ENCODE results near the gene CTSF. TPM values are rescaled to one million over a fixed set of nuclear protein-coding genes. Genes with fewer than 3 reads are reported as not detected.

The CTSF gene
- total and polyA plus RNA-seq, 2 of the 8 experiments (the other 6 are each of a cell fraction or from before 2014, with no cell fraction given): 0.58 to 2.3 TPM

GRCh38 chr11:66554602-66555001, 13.8 kb downstream of the CTSF start:
- no peaks in the 10 kb centered on the region for H3K9me3 ChIP-seq (ENCODE audit: insufficient read depth in 2 of 2, low read depth in 1 of 2, low read length in 1 of 2)
- no peak for TF ChIP-seq SUZ12 (IDR thresholded peaks at IDR 0.05; ENCODE audit: low read length)
- no peak for TF ChIP-seq JUND (IDR thresholded peaks at IDR 0.05; ENCODE audit: low read length)
- TF ChIP-seq CBX8 (IDR thresholded peaks at IDR 0.05; ENCODE audit: borderline replicate concordance, low read depth, low read length): no peak
- no peak for TF ChIP-seq ZNF274 (IDR thresholded peaks at IDR 0.05; ENCODE audit: borderline replicate concordance, extremely low read depth, low read length)
- no peak for TF ChIP-seq POLR2A (IDR thresholded peaks at IDR 0.05; ENCODE audit: control extremely low read depth in 1 of 2, low read depth in 2 of 2, low read length in 2 of 2)
- no peak for TF ChIP-seq TAF7 (optimal IDR thresholded peaks at IDR 0.05; ENCODE audit: borderline replicate concordance, low read depth, low read length)
- no peak for TF ChIP-seq SP4 (IDR thresholded peaks at IDR 0.05; ENCODE audit: low read length)
- TF ChIP-seq CTBP2 (IDR thresholded peaks at IDR 0.05; ENCODE audit: borderline replicate concordance, insufficient read depth, insufficient read length, low read length): no peak
- TF ChIP-seq EGR1 (IDR thresholded peaks at IDR 0.05; ENCODE audit: borderline replicate concordance, low read depth, low read length): no peak
- no peak for TF ChIP-seq ATF2 (IDR thresholded peaks at IDR 0.05; ENCODE audit: low read length)
- no peak for TF ChIP-seq FOSL1 (IDR thresholded peaks at IDR 0.05; ENCODE audit: insufficient read depth, low read depth, low read length)
- TF ChIP-seq EZH2 (IDR thresholded peaks at IDR 0.05; ENCODE audit: low read depth, low read length, severe bottlenecking): no peak

More at GRCh38 chr11:66554602-66555001, 13.8 kb downstream of the CTSF start:
- Histone ChIP-seq H2AK5ac (ENCODE audit: low read depth, low read length) (no peak overlapping the region), H2BK15ac (ENCODE audit: low read length) (no peak overlapping the region), H3K4me3 (ENCODE audit: extremely low read depth in 1 of 4, insufficient read depth in 2 of 4, low read depth in 3 of 4, low read length in 4 of 4) (no peak overlapping the region), H2BK20ac (ENCODE audit: low read length) (no peak overlapping the region), H2BK120ac (replicated peaks; ENCODE audit: low read depth, low read length) (no peak overlapping the region), H3K56ac (replicated peaks; ENCODE audit: insufficient read length, low read depth, low read length) (no peak overlapping the region), H3K9ac (replicated peaks in 1 of 4; ENCODE audit: extremely low read depth in 1 of 4, low read depth in 3 of 4, low read length in 3 of 4) (no peak overlapping the region), H3K36me3 (ENCODE audit: control insufficient read depth in 2 of 4, insufficient read depth in 4 of 4, low read length in 3 of 4) (peaks cover 14 to 32% (median 22%) of the 10 kb centered on the region in 4 experiments; a peak in 6 of 8 replicates), H2BK5ac (ENCODE audit: low read depth, low read length) (no peak overlapping the region), H4K8ac (ENCODE audit: extremely low read depth, insufficient read depth, low read length) (no peak overlapping the region), H3K27ac (ENCODE audit: low read depth, low read length) (no peak overlapping the region), H3K79me2 (ENCODE audit: control insufficient read depth in 1 of 2, insufficient read depth in 2 of 2, low read length in 2 of 2) (no peaks in the 10 kb centered on the region), H3K27me3 (replicated peaks in 1 of 4; ENCODE audit: control insufficient read depth in 3 of 4, extremely low read depth in 1 of 4, insufficient read depth in 3 of 4, low read length in 3 of 4) (no peaks in the 10 kb centered on the region), H4K20me1 (replicated peaks in 1 of 2; ENCODE audit: control insufficient read depth in 1 of 2, insufficient read depth in 2 of 2, low read length in 2 of 2) (peaks cover 0 to 5% of the 10 kb centered on the region in 2 experiments), H3K23me2 (ENCODE audit: low read depth, low read length) (no peaks in the 10 kb centered on the region), H3K4ac (replicated peaks; ENCODE audit: insufficient read length, low read depth, low read length) (no peak overlapping the region), H2BK12ac (ENCODE audit: low read depth, low read length) (no peak overlapping the region), H3K79me1 (ENCODE audit: low read depth, low read length) (no peaks in the 10 kb centered on the region), H3K4me1 (replicated peaks in 1 of 4; ENCODE audit: control insufficient read depth in 3 of 4, insufficient read depth in 4 of 4, low read length in 3 of 4) (peaks cover 0 to 2% (median 0%) of the 10 kb centered on the region in 4 experiments; a peak in 1 of 7 replicates), H4K91ac (replicated peaks; ENCODE audit: insufficient read length, low read length) (no peak overlapping the region), H4K5ac (ENCODE audit: insufficient read length, low read depth, low read length) (no peak overlapping the region), H3K4me2 (ENCODE audit: insufficient read depth in 1 of 2, low read depth in 2 of 2, low read length in 2 of 2) (no peak overlapping the region), H2AFZ (ENCODE audit: low read length) (no peak overlapping the region), H3K14ac (ENCODE audit: insufficient read length) (no peak overlapping the region), H3K23ac (ENCODE audit: insufficient read length) (no peak overlapping the region), H3K18ac (ENCODE audit: extremely low read depth, low read length) (no peak overlapping the region)
- FAIRE-seq (no peak), DNase-seq (ENCODE audit: low read depth in 1 of 2, low spot score in 2 of 2) (no peak)
- ChIA-PET POLR2A (ENCODE audit: partially characterized antibody) (interaction anchor here (1.2 to 3.6 kb wide), 5 partner anchors 8 to 63 kb away, joined by 4 to 15 read pairs (median 6); partner anchors contain the start of genes ACTN3 and ZDHHC24), CTCF (ENCODE audit: partially characterized antibody) (no interaction called here)
- 97% methylated on average over 5 of the region's 5 CpGs; no CpG with 5 or more reads in 1 of the 2 experiments for WGBS, 2 experiments (ENCODE audit: extremely low coverage in 1 of 2, insufficient coverage in 1 of 2, insufficient read length in 1 of 2, insufficient replicate concordance in 2 of 2, low coverage in 1 of 2, low lambda C conversion rate in 2 of 2, missing lambda C conversion rate in 1 of 2)

Data from H1 (cell line).